Fibroblast of villous mesenchyme (primary cell): ENCODE data around the gene MAD1L1. TPM values are rescaled to one million over a fixed set of nuclear protein-coding genes. Genes with fewer than 3 reads are reported as not detected.

Experiments used
- DNase-seq: peaks from one replicate; pipeline ENCODE4 v3.0.0-alpha.2; 2010; ENCODE audit warnings: low read depth
- H3K4me3 ChIP-seq: 2 replicates; pipeline ENCODE4 v1.5.1; 2011; ENCODE audit warnings: low read depth, mild to moderate bottlenecking, low read length
- CTCF ChIP-seq: IDR thresholded peaks from 2 replicates; pipeline ENCODE4 v1.5.1; 2012; ENCODE audit warnings: low read depth, mild to moderate bottlenecking, low read length; ENCODE audit not compliant: insufficient read depth
- total RNA-seq: library from RNA; depleted of rRNA; stranded (reverse); fragments of >200 nt; gene quantifications from 2 replicates; pipeline ENCODE4 v1.2.3, GENCODE V29; 2012

Gene MAD1L1
- total RNA-seq, 1 donor: 43.6 TPM

- TF ChIP-seq CTCF: no peak
- DNase-seq: no peak
- no peak overlapping the region for H3K4me3 ChIP-seq
These were observed 92.3 kb downstream of the MAD1L1 start for GRCh38 chr7:2140216-2141020.

- no peak for DNase-seq
- no peak overlapping the region for H3K4me3 ChIP-seq
- TF ChIP-seq CTCF: no peak
These were observed 93.6 kb downstream of the MAD1L1 start for GRCh38 chr7:2139004-2139699.

DNA sequence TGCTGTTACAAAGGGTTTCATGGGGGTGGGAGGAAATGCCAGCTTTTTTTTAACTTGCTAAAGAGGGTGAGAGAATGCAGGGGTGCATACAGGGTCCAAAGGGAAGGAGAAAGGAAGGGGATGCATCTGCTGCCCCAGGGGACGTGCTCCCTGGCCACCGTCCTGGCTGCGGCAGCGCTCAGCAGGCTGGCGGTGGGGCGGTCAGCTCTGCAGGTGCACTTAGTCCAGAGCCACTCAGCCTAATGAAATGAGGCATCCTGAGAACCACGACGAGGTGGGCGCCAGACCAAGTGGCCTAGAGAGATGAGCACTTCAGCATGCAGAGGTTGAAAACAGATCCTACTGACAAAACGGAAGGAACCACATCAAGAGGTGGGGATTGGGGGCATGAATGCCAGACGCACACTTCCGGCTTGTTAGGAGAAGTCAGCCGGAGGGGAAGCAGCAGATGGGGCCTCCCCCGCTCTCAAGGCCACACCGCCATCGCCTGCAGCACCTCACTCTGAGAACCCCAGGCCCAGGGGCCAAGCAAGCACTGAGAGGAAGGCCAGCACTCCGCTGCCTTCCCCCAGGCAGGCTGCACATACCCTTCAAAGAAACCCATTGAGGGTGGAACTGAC is 94.5 kb downstream of the MAD1L1 start:
- no peak overlapping the region for H3K4me3 ChIP-seq
- no peak for TF ChIP-seq CTCF
- DNase-seq: no peak

GRCh38 chr7:2134740-2135139 is 98.0 kb downstream of the MAD1L1 start:
- H3K4me3 ChIP-seq: no peak overlapping the region
- TF ChIP-seq CTCF: no peak
- no peak for DNase-seq

DNA sequence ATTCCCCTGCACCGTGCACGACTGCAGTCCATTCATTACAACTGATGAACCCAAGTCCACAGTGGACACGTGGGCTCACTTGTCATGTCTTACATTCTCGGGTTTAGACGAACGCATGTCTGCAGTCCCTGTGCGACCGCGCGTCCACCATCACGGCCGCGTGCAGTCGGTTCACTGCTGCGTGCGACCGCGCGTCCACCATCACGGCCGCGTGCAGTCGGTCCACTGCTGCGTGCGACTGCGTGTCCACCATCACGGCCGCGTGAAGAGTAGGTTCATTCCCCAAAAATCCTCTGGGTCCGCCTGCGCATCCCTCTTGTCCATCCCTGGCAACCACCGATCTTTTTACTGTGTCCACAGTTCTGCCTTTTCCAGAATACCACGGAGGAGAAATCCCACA is 100.5 kb downstream of the MAD1L1 start:
- TF ChIP-seq CTCF: no peak
- no peak overlapping the region for H3K4me3 ChIP-seq
- no peak for DNase-seq

DNA sequence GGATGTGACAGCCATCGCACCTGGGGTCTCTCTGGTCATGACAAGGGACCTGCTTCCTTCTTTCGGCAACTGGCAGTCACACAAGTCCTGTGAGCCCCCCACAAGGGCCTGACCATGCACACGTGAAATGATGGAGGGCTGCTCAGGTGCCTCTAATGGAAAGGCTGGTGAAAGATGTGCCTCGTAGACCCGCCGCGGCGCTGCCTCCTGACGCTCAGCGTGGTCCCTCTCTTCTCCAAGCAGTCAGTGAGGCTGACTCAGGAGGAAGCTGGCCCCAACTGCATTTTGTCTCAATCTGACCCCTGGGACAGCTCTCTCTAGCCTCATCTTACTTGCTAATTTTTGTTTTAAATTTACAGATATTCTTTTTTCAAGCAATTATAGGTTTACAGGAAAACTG is 100.9 kb downstream of the MAD1L1 start:
- TF ChIP-seq CTCF: no peak
- DNase-seq: no peak

More for the DNA sequence above, 100.9 kb downstream of the MAD1L1 start:
- no peak overlapping the region for H3K4me3 ChIP-seq
